ENCODE results near the gene RECQL5. TPM values are rescaled to one million over a fixed set of nuclear protein-coding genes. Genes with fewer than 3 reads are reported as not detected.
"Not testable (repeated sequence)": the region's sequence is repeated elsewhere in the genome, so short reads cannot be mapped to it uniquely, and the experiment has no call there.

Gene RECQL5
- total and polyA plus RNA-seq, 2 of the 8 experiments (the other 6 are each of a cell fraction or from before 2014, with no cell fraction given), result 15.1 to 41.1 TPM

GRCh38 chr17:75593430-75593829 lies 73.5 kb downstream of the RECQL5 start:
- CTCF ChIA-PET (ENCODE audit: partially characterized antibody), result interaction anchor here (1.2 to 59.2 kb wide), 7 partner anchors 9 to 71 kb away, joined by 3 to 2200 read pairs (median 8); partner anchors contain the start of genes RECQL5, SAP30BP and SMIM5
- WGBS, 2 experiments (ENCODE audit: extremely low coverage in 1 of 2, insufficient coverage in 1 of 2, insufficient read length in 1 of 2, insufficient replicate concordance in 2 of 2, low coverage in 1 of 2, low lambda C conversion rate in 2 of 2, missing lambda C conversion rate in 1 of 2), result 83% methylated on average over 9 of the region's 9 CpGs; no CpG with 5 or more reads in 1 of the 2 experiments
- POLR2A ChIA-PET (ENCODE audit: partially characterized antibody), result not testable (repeated sequence)

More at GRCh38 chr17:75593430-75593829, 73.5 kb downstream of the RECQL5 start:
- H4K91ac ChIP-seq (replicated peaks; ENCODE audit: insufficient read length, low read length); H3K79me1 ChIP-seq (ENCODE audit: low read depth, low read length); H3K4ac ChIP-seq (replicated peaks; ENCODE audit: insufficient read length, low read depth, low read length); H3K9ac ChIP-seq (replicated peaks in 1 of 4; ENCODE audit: extremely low read depth in 1 of 4, low read depth in 3 of 4, low read length in 3 of 4); H3K23ac ChIP-seq (ENCODE audit: insufficient read length); H4K8ac ChIP-seq (ENCODE audit: extremely low read depth, insufficient read depth, low read length); H2BK120ac ChIP-seq (replicated peaks; ENCODE audit: low read depth, low read length); H2BK15ac ChIP-seq (ENCODE audit: low read length); H2BK5ac ChIP-seq (ENCODE audit: low read depth, low read length); H3K23me2 ChIP-seq (ENCODE audit: low read depth, low read length); H3K14ac ChIP-seq (ENCODE audit: insufficient read length); H3K27me3 ChIP-seq (replicated peaks in 1 of 4; ENCODE audit: control insufficient read depth in 3 of 4, extremely low read depth in 1 of 4, insufficient read depth in 3 of 4, low read length in 3 of 4); H2BK20ac ChIP-seq (ENCODE audit: low read length); H3K4me3 ChIP-seq (ENCODE audit: extremely low read depth in 1 of 4, insufficient read depth in 2 of 4, low read depth in 3 of 4, low read length in 4 of 4); H3K56ac ChIP-seq (replicated peaks; ENCODE audit: insufficient read length, low read depth, low read length); H4K20me1 ChIP-seq (replicated peaks in 1 of 2; ENCODE audit: control insufficient read depth in 1 of 2, insufficient read depth in 2 of 2, low read length in 2 of 2); H3K9me3 ChIP-seq (ENCODE audit: insufficient read depth in 2 of 2, low read depth in 1 of 2, low read length in 1 of 2); H3K4me2 ChIP-seq (ENCODE audit: insufficient read depth in 1 of 2, low read depth in 2 of 2, low read length in 2 of 2); H3K36me3 ChIP-seq (ENCODE audit: control insufficient read depth in 2 of 4, insufficient read depth in 4 of 4, low read length in 3 of 4); H4K5ac ChIP-seq (ENCODE audit: insufficient read length, low read depth, low read length); H3K18ac ChIP-seq (ENCODE audit: extremely low read depth, low read length); DNase-seq (ENCODE audit: low read depth in 1 of 2, low spot score in 2 of 2); H3K79me2 ChIP-seq (ENCODE audit: control insufficient read depth in 1 of 2, insufficient read depth in 2 of 2, low read length in 2 of 2); H2AFZ ChIP-seq (ENCODE audit: low read length); H3K4me1 ChIP-seq (replicated peaks in 1 of 4; ENCODE audit: control insufficient read depth in 3 of 4, insufficient read depth in 4 of 4, low read length in 3 of 4); H3K27ac ChIP-seq (ENCODE audit: low read depth, low read length); FAIRE-seq; H2AK5ac ChIP-seq (ENCODE audit: low read depth, low read length); H2BK12ac ChIP-seq (ENCODE audit: low read depth, low read length): not testable (repeated sequence)

Data from H1 (cell line).